GM19240 (cell line): ENCODE data around the gene NECAP2.
A peak's percentile ranks its signal among the peaks of the same experiment; 100 is the strongest.

Experiments used
- DNase-seq: peaks from one replicate; pipeline ENCODE4 v3.0.0; 2011; ENCODE audit warnings: low spot score; ENCODE audit not compliant: insufficient read length

Gene NECAP2, protein sequence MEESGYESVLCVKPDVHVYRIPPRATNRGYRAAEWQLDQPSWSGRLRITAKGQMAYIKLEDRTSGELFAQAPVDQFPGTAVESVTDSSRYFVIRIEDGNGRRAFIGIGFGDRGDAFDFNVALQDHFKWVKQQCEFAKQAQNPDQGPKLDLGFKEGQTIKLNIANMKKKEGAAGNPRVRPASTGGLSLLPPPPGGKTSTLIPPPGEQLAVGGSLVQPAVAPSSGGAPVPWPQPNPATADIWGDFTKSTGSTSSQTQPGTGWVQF

GRCh38 chr1:16440470-16441281 lies at the start of gene NECAP2:
Gene NECAP2 (plus strand): TSS chr1:16440724. CDS start chr1:16440762, 38 bp downstream.
- DNase-seq, result peak; percentile 89

DNA sequence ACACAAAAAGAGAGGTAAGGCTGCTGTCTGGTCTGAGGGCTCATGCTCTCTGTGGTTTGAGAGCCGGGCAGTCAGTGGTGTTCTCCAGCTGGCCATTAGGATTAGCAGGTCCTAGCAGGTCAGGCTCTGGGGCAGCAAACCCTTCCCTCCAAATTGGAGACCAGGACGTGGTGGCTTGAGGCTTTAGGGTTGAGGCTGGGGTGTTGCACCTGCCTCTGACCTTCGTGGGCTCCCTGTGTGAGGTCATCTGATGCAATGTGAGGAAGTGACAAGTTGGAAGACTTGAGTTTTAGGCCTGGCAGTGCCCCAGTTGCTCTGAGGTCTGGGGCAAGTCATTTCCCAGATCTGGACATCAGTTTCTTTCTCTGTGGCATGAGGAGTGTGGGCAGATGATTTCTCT lies 49.1 kb upstream of the NECAP2 start:
- DNase-seq, result no peak

GRCh38 chr1:16392740-16393569 lies 47.6 kb upstream of the NECAP2 start:
- DNase-seq, result no peak

DNA sequence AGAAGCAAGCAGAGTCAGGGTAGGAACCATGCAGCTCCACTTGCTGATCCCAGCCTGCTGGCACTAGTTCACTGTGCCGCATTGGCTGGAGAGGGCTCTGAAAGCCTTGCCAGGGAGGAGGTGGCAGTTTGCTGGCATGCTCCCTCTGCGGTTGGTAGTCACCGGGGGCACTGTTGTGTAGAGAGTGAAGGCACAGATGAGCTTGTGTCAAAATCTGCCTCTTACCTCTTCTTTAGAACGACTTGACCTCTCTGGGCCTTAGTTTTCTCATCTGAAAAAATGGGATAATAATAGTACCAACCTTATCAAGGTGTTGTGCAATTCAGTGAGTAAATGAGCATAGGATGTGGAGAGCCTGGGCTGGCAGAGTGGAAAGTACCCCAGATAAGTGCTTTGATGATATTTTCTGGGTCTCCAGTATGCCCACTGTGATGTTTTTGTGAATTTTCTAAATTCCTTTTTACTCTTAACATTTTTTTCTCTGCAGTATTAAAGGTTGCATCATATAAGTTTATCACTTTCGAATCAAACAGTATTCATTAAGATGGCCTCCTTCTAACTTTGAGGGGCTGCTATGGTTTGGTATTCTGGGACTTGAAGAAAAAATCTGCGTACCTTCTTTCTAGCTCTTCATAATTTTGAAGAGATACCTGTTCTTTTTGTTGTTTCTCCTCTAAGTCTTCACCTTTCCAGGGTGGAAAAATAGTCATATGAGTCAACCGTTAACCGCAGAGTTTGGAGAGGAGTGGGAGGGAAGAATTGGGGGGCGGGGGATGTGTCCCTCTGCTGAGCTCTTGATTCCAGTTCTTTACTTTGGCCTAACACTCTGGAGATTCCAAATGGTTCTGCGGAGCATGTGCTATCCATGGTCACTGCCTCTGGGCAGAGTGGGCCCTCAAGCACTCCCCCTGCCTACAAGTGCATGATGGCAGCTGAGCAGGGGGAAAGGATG lies 46.7 kb upstream of the NECAP2 start:
- DNase-seq, result no peak

DNA sequence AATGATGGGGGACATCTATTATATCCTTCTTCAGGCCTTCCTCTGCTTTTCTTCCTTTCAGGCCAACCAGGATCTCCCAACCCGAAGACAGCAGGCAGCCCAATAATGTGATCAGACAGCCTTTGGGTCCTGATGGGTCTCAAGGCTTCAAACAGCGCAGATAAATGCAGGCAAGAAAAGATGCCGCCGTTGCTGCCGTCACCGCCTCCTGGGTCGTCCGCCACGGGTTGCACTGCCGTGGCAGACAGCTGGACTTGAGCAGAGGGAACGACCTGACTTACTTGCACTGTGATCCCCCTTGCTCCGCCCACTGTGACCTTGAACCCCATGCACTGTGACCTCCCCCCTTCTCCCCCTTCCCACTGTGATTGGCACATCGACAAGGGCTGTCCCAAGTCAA lies 45.5 kb upstream of the NECAP2 start:
- no peak for DNase-seq

DNA sequence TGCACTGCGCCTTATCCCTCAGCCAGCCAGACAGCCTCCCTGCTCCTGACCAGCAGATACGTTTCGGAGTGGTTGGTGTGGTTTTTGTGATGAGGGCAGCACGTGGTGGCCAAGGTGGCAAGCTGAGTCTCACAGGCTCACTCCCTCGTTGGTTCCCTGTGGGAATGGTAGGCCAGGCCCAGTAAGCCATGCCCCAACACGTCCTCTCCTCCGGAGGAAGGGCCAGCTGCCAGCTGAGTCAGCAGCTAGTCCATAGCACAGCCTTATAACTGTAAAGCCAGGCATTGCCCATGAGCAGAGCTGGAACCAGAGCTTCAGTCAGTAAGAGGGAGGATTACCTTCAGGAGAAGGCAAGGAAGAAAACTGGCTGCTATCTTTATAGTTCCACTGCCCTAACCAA lies 43.9 kb upstream of the NECAP2 start:
- DNase-seq, result no peak

- no peak for DNase-seq
These were observed 43.4 kb upstream of the NECAP2 start for GRCh38 chr1:16397120-16397519.

GRCh38 chr1:16398371-16398953 lies 42.1 kb upstream of the NECAP2 start:
- DNase-seq, result no peak

GRCh38 chr1:16402742-16403141 lies 37.8 kb upstream of the NECAP2 start:
- no peak for DNase-seq

DNA sequence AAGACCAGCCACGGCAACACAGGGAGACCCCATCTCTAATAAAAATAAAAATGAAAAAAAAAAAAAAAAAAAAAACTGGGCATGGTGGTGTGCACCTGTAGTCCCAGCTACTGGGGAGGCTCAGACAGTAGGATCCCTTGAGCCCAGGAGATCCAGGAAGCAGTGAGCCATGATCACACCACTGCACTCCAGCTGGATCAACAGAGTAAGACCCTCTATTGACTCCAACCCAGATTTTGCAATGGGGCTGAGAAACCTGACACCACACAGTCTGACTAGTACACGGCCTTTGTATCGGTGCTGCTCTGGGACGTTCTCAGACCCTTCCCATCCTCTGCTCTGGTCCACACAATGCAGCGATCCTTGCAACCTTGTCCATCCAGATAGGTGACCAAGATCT lies 35.1 kb upstream of the NECAP2 start:
- DNase-seq, result no peak

DNA sequence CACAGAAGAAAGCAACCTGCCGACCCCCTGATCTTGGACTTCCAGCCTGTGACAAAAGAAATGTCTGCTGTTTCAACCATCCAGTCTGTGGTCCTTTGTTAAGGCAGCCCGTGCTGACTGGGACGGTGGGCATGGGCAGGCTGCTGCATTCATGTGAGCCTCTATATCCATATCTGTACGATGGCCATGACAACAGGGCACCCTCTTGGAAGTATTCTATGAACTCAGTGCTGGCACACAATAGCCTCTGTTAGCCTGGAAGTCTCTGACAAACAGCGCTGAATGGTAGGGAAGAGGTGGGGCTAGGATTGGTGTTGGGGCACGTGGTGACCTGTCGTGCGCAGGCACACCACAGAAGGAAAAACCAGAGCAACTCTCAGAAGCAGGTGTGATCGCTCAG lies 33.7 kb upstream of the NECAP2 start:
- no peak for DNase-seq

GRCh38 chr1:16409536-16410152 lies 30.9 kb upstream of the NECAP2 start:
- no peak for DNase-seq

- DNase-seq, result no peak
These were observed 29.7 kb upstream of the NECAP2 start for GRCh38 chr1:16410803-16411202.

- no peak for DNase-seq
These were observed 27.3 kb upstream of the NECAP2 start for GRCh38 chr1:16413191-16413590.

- DNase-seq, result no peak
These were observed 21.6 kb upstream of the NECAP2 start for GRCh38 chr1:16418823-16419425.

- DNase-seq, result peak; percentile 67
These were observed 20.0 kb upstream of the NECAP2 start for GRCh38 chr1:16420424-16421118.

- no peak for DNase-seq
These were observed 19.3 kb upstream of the NECAP2 start for GRCh38 chr1:16421201-16421600.

DNA sequence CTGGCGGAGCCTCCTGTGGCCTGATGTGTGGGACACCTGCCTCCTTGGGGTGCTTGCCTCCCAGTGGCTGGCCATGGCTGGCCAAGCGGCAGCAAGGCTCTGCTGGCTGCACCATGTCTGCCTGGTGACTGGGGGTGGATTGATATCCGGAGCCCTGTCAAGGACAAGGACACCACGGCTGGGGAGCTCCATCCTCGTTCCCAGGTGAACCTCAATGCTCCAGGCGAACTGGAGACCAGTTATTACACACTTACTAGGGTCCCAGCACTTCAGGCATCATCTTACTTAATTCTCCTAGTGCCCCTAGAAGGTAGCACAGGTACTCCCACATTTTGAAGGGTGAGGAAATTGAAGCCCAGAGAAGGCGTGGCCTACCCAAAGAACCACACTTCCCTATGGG lies 18.5 kb upstream of the NECAP2 start:
- DNase-seq, result no peak
